Measurements from ENCODE around the gene SMYD3.

DNA sequence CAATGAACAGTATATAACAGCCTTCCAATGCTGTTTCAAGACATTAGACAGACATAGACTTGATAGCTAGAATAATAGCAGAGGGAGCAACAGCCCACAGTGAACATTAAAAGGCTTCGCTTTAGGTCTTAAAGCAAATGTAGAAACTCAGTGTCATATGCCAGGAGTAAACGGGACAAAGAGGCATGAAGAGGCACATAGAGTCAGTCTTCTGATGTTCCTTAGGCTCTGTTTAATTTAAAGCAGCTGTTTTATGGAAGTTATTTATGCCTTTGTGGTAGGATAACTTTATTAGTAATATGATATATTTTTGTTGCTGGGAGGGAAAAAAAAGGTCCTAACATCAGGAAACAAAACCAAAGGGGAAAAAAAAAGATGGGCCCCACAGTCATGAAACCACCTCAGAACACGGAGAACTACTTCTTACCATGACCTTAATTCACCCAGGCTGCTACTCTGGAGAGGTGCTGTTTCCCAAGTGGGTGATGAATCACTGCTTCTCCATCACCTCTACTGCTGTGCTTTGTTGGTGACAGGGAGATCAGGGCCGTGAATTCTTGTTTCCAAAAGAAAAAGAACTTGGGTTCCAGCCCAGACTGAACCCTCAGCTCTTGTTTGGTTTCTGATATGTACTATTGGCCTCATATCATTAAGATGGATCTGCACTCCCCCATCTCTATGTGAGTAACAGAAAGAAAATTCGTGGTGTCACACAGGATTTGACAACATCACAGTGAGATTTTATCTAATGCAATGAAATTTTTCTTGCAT is 735.4 kb downstream of the SMYD3 start:
- TF ChIP-seq NFRKB (IDR thresholded peaks at IDR 0.05) (no peak), FOXA1 (IDR thresholded peaks at IDR 0.05) (no peak), SUZ12 (IDR thresholded peaks at IDR 0.05) (no peak), BHLHE40 (IDR thresholded peaks at IDR 0.05; ENCODE audit: borderline replicate concordance) (no peak), LEF1 (IDR thresholded peaks at IDR 0.05; ENCODE audit: borderline replicate concordance) (no peak), ELF4 (IDR thresholded peaks at IDR 0.05) (no peak), CTBP1 (IDR thresholded peaks at IDR 0.05; ENCODE audit: borderline replicate concordance) (no peak), ARNT (IDR thresholded peaks at IDR 0.05) (no peak), SP1 (IDR thresholded peaks at IDR 0.05) (no peak), L3MBTL2 (conservative IDR thresholded peaks at IDR 0.05) (no peak), ZNF384 (IDR thresholded peaks at IDR 0.05) (no peak), FOXM1 (IDR thresholded peaks at IDR 0.05; ENCODE audit: borderline replicate concordance) (no peak), HDGF (IDR thresholded peaks at IDR 0.05; ENCODE audit: borderline replicate concordance) (no peak)
- TF ChIP-seq, protein P1, sequence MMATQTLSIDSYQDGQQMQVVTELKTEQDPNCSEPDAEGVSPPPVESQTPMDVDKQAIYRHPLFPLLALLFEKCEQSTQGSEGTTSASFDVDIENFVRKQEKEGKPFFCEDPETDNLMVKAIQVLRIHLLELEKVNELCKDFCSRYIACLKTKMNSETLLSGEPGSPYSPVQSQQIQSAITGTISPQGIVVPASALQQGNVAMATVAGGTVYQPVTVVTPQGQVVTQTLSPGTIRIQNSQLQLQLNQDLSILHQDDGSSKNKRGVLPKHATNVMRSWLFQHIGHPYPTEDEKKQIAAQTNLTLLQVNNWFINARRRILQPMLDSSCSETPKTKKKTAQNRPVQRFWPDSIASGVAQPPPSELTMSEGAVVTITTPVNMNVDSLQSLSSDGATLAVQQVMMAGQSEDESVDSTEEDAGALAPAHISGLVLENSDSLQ (IDR thresholded peaks at IDR 0.05), result no peak

Measured in HEK293T (cell line).